HEK293 (cell line): Measurements from ENCODE around the gene AFF2.

Experiments
- CTCF ChIA-PET: fragments of 350-600 bp; formaldehyde crosslinking; extraction: SDS; loops from one replicate; lab custom pipeline; 2021; ENCODE audit warnings: antibody characterized with exemption; lab: Yijun Ruan, JAX
- POLR2A ChIA-PET: fragments of 300-600 bp; formaldehyde crosslinking; extraction: SDS; loops from one replicate; lab custom pipeline; 2020; ENCODE audit warnings: antibody characterized with exemption, inconsistent platforms; lab: Yijun Ruan, JAX
- H3K27ac ChIP-seq: fragments of 200-500 bp; sonication (Bioruptor generic); 2 replicates; pipeline ENCODE4 v1.5.1; 2014; ENCODE audit warnings: low read depth, low read length, control low read depth, inconsistent platforms; ENCODE audit errors: extremely low read depth
- H3K36me3 ChIP-seq, 2 experiments: fragments of 200-500 bp in 1 of 2; sonication (Bioruptor generic) in 1 of 2; 1 replicate in 1 of 2; 2 replicates in 1 of 2; pipeline ENCODE4 v1.5.1; 2014 to 2017; ENCODE audit warnings: inconsistent platforms in 2 of 2, low read length in 2 of 2; ENCODE audit not compliant: control insufficient read depth in 2 of 2, insufficient read depth in 1 of 2
- H3K4me1 ChIP-seq: fragments of 200-500 bp; sonication (Bioruptor generic); 2 replicates; pipeline ENCODE4 v1.5.1; 2014; ENCODE audit warnings: mild to moderate bottlenecking, low read length, inconsistent platforms; ENCODE audit not compliant: control insufficient read depth, insufficient read depth
- H3K4me3 ChIP-seq: 2 replicates; pipeline ENCODE4 v1.5.1; 2011; ENCODE audit warnings: low read depth, mild to moderate bottlenecking, control low read depth, low read length, moderate library complexity
- H3K9me3 ChIP-seq: fragments of 200-500 bp; sonication (Bioruptor generic); 2 replicates; pipeline ENCODE4 v1.5.1; 2014; ENCODE audit warnings: low read depth, low read length, inconsistent platforms; ENCODE audit not compliant: control insufficient read depth, insufficient read depth
- KLF17 ChIP-seq: fragments of 450-650 bp; formaldehyde crosslinking; IDR thresholded peaks from 2 replicates; pipeline ENCODE4 v1.5.1; 2016; ENCODE audit warnings: missing biosample characterization, missing genetic modification characterization
- KLF7 ChIP-seq: fragments of 450-650 bp; formaldehyde crosslinking; IDR thresholded peaks from 2 replicates; pipeline ENCODE4 v1.5.1; 2016; ENCODE audit warnings: missing biosample characterization, missing genetic modification characterization, borderline replicate concordance
- PRDM4 ChIP-seq: fragments of 450-650 bp; formaldehyde crosslinking; IDR thresholded peaks from 2 replicates; pipeline ENCODE4 v1.5.1; 2017; ENCODE audit warnings: missing biosample characterization, missing genetic modification characterization
- SCRT2 ChIP-seq: fragments of 450-650 bp; formaldehyde crosslinking; IDR thresholded peaks from 2 replicates; pipeline ENCODE4 v1.5.1; 2016; ENCODE audit warnings: missing biosample characterization, missing genetic modification characterization
- ZEB2 ChIP-seq: fragments of 450-650 bp; formaldehyde crosslinking; IDR thresholded peaks from 2 replicates; pipeline ENCODE4 v1.5.1; 2016; ENCODE audit warnings: missing biosample characterization, missing genetic modification characterization
- ZNF10 ChIP-seq: fragments of 450-650 bp; formaldehyde crosslinking; IDR thresholded peaks from 2 replicates; pipeline ENCODE4 v1.5.1; 2017; ENCODE audit warnings: missing biosample characterization, missing genetic modification characterization
- ZNF132 ChIP-seq: fragments of 450-650 bp; formaldehyde crosslinking; IDR thresholded peaks from 2 replicates; pipeline ENCODE4 v1.5.1; 2017; ENCODE audit warnings: missing biosample characterization, missing genetic modification characterization, borderline replicate concordance
- ZNF23 ChIP-seq: fragments of 450-650 bp; formaldehyde crosslinking; IDR thresholded peaks from 2 replicates; pipeline ENCODE4 v1.5.1; 2016; ENCODE audit warnings: missing biosample characterization, missing genetic modification characterization, borderline replicate concordance
- ZNF302 ChIP-seq: fragments of 450-650 bp; formaldehyde crosslinking; IDR thresholded peaks from 2 replicates; pipeline ENCODE4 v1.5.1; 2016; ENCODE audit warnings: missing biosample characterization, missing genetic modification characterization, low read depth
- ZNF549 ChIP-seq: fragments of 450-650 bp; IDR thresholded peaks from 2 replicates; pipeline ENCODE4 v1.5.1; 2018; ENCODE audit warnings: missing biosample characterization, missing genetic modification characterization, mild to moderate bottlenecking, inconsistent platforms, moderate library complexity
- ZNF596 ChIP-seq: fragments of 450-650 bp; IDR thresholded peaks from 2 replicates; pipeline ENCODE4 v1.5.0; 2018; ENCODE audit warnings: missing biosample characterization, mild to moderate bottlenecking, missing genetic modification characterization, moderate library complexity
- ZNF670 ChIP-seq: fragments of 450-650 bp; formaldehyde crosslinking; IDR thresholded peaks from 2 replicates; pipeline ENCODE4 v1.5.1; 2016; ENCODE audit warnings: missing biosample characterization, missing genetic modification characterization, low read depth
- ZNF837 ChIP-seq: fragments of 450-650 bp; formaldehyde crosslinking; IDR thresholded peaks from 2 replicates; pipeline ENCODE4 v1.5.1; 2016; ENCODE audit warnings: missing biosample characterization, missing genetic modification characterization
- TF ChIP-seq, protein P1 (sequence below): fragments of 450-650 bp; formaldehyde crosslinking; conservative IDR thresholded peaks from 2 replicates; pipeline ENCODE4 v1.5.1; 2016; ENCODE audit warnings: low read depth, missing biosample characterization, missing genetic modification characterization
- TF ChIP-seq, protein P2 (sequence below): fragments of 450-650 bp; formaldehyde crosslinking; optimal IDR thresholded peaks from 2 replicates; pipeline ENCODE3; 2016; ENCODE audit warnings: missing biosample characterization, mild to moderate bottlenecking, missing genetic modification characterization
- TF ChIP-seq, protein P3 (sequence below): fragments of 450-650 bp; formaldehyde crosslinking; IDR thresholded peaks from 2 replicates; pipeline ENCODE4 v1.5.1; 2016; ENCODE audit warnings: missing biosample characterization, missing genetic modification characterization, borderline replicate concordance

The AFF2 gene

GRCh38 chrX:148588649-148589310 lies 88.4 kb downstream of the AFF2 start (continued):
- TF ChIP-seq, protein P1, sequence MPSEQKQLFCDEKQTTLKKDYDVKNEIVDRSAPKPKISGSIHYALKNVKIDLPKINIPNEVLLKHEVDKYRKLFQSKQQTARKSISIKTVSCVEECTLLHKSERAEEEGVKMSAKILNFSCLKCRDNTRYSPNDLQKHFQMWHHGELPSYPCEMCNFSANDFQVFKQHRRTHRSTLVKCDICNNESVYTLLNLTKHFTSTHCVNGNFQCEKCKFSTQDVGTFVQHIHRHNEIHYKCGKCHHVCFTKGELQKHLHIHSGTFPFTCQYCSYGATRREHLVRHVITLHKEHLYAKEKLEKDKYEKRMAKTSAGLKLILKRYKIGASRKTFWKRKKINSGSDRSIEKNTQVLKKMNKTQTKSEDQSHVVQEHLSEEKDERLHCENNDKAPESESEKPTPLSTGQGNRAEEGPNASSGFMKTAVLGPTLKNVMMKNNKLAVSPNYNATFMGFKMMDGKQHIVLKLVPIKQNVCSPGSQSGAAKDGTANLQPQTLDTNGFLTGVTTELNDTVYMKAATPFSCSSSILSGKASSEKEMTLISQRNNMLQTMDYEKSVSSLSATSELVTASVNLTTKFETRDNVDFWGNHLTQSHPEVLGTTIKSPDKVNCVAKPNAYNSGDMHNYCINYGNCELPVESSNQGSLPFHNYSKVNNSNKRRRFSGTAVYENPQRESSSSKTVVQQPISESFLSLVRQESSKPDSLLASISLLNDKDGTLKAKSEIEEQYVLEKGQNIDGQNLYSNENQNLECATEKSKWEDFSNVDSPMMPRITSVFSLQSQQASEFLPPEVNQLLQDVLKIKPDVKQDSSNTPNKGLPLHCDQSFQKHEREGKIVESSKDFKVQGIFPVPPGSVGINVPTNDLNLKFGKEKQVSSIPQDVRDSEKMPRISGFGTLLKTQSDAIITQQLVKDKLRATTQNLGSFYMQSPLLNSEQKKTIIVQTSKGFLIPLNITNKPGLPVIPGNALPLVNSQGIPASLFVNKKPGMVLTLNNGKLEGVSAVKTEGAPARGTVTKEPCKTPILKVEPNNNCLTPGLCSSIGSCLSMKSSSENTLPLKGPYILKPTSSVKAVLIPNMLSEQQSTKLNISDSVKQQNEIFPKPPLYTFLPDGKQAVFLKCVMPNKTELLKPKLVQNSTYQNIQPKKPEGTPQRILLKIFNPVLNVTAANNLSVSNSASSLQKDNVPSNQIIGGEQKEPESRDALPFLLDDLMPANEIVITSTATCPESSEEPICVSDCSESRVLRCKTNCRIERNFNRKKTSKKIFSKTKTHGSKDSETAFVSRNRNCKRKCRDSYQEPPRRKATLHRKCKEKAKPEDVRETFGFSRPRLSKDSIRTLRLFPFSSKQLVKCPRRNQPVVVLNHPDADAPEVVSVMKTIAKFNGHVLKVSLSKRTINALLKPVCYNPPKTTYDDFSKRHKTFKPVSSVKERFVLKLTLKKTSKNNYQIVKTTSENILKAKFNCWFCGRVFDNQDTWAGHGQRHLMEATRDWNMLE = no peak
- TF ChIP-seq ZNF302 (tag by site-specific recombination) (no peak), ZNF670 (no peak)

GRCh38 chrX:148592595-148592994 lies 92.2 kb downstream of the AFF2 start:
- Histone ChIP-seq H3K27ac (no peak overlapping the region), H3K9me3 (no peaks in the 10 kb centered on the region), H3K4me1 (no peaks in the 10 kb centered on the region), H3K36me3 (no peaks in the 10 kb centered on the region), H3K4me3 (no peak overlapping the region)
- POLR2A ChIA-PET = no interaction called here
- CTCF ChIA-PET = interaction anchor here (0.8 to 1.0 kb wide), 2 partner anchors 62 to 878 kb away, joined by 4 to 6 read pairs; no protein-coding TSS in a partner anchor
- TF ChIP-seq ZNF23 (tag by site-specific recombination) (no peak), ZNF10 (tag by site-specific recombination) (no peak)

- H3K27ac ChIP-seq = no peak overlapping the region
- no peak overlapping the region for H3K4me3 ChIP-seq
- no peaks in the 10 kb centered on the region for H3K36me3 ChIP-seq
- no peaks in the 10 kb centered on the region for H3K9me3 ChIP-seq
- no peaks in the 10 kb centered on the region for H3K4me1 ChIP-seq
- POLR2A ChIA-PET = no interaction called here
- CTCF ChIA-PET = interaction anchor here (1.0 kb wide), 1 partner anchor 63 kb away, joined by 6 read pairs; no protein-coding TSS in a partner anchor
- no peak for TF ChIP-seq ZNF132 (tag by site-specific recombination)
- TF ChIP-seq PRDM4 = no peak
- TF ChIP-seq, protein P2, sequence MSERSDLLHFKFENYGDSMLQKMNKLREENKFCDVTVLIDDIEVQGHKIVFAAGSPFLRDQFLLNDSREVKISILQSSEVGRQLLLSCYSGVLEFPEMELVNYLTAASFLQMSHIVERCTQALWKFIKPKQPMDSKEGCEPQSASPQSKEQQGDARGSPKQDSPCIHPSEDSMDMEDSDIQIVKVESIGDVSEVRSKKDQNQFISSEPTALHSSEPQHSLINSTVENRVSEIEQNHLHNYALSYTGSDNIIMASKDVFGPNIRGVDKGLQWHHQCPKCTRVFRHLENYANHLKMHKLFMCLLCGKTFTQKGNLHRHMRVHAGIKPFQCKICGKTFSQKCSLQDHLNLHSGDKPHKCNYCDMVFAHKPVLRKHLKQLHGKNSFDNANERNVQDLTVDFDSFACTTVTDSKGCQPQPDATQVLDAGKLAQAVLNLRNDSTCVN (tag by site-specific recombination) = no peak
- TF ChIP-seq ZEB2 (tag by site-specific recombination) = no peak
- no peak for TF ChIP-seq SCRT2
- no peak for TF ChIP-seq ZNF549 (tag by site-specific recombination)
- TF ChIP-seq, protein P3, sequence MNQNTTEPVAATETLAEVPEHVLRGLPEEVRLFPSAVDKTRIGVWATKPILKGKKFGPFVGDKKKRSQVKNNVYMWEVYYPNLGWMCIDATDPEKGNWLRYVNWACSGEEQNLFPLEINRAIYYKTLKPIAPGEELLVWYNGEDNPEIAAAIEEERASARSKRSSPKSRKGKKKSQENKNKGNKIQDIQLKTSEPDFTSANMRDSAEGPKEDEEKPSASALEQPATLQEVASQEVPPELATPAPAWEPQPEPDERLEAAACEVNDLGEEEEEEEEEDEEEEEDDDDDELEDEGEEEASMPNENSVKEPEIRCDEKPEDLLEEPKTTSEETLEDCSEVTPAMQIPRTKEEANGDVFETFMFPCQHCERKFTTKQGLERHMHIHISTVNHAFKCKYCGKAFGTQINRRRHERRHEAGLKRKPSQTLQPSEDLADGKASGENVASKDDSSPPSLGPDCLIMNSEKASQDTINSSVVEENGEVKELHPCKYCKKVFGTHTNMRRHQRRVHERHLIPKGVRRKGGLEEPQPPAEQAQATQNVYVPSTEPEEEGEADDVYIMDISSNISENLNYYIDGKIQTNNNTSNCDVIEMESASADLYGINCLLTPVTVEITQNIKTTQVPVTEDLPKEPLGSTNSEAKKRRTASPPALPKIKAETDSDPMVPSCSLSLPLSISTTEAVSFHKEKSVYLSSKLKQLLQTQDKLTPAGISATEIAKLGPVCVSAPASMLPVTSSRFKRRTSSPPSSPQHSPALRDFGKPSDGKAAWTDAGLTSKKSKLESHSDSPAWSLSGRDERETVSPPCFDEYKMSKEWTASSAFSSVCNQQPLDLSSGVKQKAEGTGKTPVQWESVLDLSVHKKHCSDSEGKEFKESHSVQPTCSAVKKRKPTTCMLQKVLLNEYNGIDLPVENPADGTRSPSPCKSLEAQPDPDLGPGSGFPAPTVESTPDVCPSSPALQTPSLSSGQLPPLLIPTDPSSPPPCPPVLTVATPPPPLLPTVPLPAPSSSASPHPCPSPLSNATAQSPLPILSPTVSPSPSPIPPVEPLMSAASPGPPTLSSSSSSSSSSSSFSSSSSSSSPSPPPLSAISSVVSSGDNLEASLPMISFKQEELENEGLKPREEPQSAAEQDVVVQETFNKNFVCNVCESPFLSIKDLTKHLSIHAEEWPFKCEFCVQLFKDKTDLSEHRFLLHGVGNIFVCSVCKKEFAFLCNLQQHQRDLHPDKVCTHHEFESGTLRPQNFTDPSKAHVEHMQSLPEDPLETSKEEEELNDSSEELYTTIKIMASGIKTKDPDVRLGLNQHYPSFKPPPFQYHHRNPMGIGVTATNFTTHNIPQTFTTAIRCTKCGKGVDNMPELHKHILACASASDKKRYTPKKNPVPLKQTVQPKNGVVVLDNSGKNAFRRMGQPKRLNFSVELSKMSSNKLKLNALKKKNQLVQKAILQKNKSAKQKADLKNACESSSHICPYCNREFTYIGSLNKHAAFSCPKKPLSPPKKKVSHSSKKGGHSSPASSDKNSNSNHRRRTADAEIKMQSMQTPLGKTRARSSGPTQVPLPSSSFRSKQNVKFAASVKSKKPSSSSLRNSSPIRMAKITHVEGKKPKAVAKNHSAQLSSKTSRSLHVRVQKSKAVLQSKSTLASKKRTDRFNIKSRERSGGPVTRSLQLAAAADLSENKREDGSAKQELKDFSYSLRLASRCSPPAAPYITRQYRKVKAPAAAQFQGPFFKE (tag by site-specific recombination) = no peak
- no peak for TF ChIP-seq KLF17 (tag by site-specific recombination)
- TF ChIP-seq ZNF10 (tag by site-specific recombination) = no peak
- TF ChIP-seq ZNF596 = no peak
- TF ChIP-seq KLF7 = no peak
- TF ChIP-seq ZNF837 (tag by site-specific recombination) = no peak
Observed at GRCh38 chrX:148593146-148593545, 92.7 kb downstream of the AFF2 start.
